GM21390 (cell line): Measurements from ENCODE around the gene LRTM2.

Experiments used
- ATAC-seq: cut with Tn5 transposase; IDR thresholded peaks from one replicate; pipeline ENCODE4 v1.9.1; 2021; ENCODE audit not compliant: unreplicated experiment

Gene LRTM2

DNA sequence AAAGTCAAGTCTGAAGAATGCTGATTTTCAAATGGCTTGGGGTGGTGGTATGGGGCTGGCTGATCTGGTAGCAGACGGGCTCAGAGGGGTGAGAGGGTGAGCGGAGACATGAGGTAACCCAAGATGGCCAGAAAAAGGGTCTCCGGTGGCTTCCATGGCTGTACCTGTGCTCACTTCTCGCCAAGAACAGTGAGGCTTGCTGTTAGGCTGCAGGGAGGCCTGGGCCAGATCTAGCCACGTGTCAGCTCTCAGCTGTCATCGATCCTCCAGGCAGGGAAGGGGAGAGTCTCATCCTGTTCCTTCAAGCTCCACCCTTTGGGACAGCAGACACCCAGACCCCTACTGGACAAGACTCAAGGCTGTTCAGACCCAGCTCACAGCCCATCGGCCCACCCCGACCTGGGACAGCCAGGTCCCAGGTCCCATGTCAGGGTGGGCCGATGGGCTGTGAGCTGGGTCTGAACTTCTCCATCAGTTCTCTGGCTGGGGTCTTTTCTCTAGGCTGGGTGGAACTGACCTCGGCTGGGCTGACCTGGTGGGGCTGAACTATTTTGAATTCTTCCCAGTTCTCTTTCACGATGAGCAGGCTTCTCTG is 9.0 kb downstream of the LRTM2 start:
- no peak for ATAC-seq

DNA sequence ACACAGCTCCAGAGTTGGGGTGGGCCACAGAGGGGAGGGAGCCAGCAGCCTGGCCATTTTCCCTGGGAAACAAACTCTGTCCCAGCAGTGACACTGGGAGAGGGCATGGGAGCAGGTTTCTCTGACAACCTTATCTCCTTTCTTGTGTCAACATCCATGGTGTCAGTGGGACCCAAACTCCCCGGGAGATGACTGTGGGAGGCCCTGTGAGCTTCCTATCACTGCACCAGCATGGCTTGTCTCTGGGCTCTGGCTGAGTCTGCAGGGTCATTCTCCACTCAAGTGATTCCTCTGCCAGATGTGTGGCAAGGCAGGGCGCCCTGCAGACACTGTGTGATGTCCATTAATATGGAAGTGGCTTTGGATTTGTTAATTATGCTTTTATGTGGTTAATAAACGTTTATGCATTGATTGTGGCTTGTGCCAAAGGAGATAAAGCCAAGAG is 10.1 kb downstream of the LRTM2 start:
- ATAC-seq, result no peak

DNA sequence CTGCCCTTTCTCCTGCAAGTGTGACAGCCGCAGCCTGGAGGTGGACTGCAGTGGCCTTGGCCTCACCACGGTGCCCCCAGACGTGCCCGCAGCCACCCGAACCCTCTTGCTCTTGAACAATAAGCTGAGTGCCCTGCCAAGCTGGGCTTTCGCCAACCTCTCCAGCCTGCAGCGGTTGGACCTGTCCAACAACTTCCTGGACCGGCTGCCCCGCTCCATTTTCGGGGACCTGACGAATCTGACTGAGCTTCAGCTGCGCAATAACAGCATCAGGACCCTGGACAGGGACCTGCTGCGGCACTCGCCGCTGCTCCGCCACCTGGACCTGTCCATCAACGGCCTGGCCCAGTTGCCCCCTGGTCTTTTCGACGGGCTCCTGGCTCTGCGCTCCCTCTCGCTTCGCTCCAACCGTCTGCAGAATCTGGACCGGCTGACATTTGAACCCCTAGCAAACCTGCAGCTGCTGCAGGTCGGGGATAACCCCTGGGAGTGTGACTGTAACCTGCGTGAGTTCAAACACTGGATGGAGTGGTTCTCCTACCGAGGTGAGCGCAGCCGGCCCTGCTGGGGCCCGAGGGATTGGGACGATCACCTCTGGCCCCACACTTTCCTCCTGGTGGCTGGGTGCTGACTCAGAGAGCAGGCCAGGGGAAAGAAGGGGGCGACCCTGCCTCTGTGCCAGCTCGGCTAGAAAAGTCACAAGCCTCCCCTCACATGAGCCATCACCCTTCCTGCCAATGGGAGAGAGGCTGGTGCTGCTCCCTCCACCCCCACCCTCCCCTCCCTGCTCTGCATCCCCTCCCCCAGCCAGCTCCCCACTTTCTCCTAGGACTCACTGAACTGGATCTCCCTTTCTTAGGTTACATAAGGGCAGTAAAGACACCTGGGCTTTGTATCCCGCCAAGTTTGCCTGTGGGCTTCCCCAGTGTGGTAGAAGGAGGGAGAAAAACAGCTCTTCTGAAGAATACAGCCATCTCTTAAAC is 10.9 kb downstream of the LRTM2 start:
- ATAC-seq, result no peak

DNA sequence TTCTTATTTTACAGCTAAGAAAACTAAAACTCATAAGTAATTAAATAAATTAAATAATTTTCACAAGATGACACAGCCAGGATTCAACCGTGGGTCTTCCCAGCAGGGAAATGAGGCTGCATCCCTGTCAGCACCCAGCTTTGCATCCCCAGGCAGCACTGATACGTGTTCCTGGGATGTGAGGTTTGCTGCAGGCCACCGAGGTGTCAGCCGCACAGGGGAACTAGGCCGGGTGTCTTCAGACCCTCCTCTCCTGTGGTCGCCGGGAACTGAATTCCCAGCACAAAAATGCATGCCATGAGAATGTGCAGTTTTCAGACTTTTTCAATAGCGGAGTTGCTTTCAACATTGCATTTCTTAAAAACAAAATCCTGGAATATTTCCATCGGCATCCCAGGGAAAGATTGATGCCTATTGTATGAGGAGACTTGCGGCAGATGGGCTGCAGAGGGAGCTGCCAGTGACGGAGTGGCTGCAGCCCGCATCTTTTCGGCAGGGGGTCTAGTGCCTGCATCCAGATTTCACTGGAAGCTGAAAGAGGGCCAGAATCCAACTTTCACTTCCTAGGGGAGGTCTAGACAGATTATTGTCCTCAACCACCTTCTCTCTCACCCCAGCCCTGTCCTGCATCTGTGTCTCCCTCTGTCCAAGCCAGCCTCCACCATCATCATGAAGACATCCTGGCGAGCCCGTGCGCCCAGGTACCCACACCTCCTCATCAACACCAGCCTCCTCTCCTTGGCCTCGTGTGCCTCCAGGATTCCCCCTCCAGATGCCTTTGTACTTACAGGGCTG is 12.6 kb downstream of the LRTM2 start:
- no peak for ATAC-seq

DNA sequence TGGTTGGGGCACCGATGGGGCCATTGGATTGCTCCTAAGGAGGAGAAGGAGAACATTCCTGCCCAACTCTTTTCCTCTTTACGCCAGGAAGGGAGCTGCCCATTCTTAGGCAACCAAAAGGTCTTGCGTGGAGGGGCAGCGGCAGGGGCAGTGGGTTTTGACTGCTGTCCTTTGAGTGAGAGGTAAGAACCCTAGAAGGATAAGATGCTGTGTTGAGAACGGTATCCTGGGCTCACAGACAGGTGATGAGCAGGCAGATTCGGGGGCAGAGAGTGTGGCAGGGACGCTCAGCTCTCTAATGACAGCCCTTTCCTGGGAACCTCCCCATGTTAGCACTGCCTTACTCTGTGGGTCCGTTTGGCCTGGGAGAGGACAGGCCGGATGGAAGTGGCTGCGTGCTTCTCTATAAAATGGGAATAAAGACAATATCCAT is 13.2 kb downstream of the LRTM2 start:
- no peak for ATAC-seq

DNA sequence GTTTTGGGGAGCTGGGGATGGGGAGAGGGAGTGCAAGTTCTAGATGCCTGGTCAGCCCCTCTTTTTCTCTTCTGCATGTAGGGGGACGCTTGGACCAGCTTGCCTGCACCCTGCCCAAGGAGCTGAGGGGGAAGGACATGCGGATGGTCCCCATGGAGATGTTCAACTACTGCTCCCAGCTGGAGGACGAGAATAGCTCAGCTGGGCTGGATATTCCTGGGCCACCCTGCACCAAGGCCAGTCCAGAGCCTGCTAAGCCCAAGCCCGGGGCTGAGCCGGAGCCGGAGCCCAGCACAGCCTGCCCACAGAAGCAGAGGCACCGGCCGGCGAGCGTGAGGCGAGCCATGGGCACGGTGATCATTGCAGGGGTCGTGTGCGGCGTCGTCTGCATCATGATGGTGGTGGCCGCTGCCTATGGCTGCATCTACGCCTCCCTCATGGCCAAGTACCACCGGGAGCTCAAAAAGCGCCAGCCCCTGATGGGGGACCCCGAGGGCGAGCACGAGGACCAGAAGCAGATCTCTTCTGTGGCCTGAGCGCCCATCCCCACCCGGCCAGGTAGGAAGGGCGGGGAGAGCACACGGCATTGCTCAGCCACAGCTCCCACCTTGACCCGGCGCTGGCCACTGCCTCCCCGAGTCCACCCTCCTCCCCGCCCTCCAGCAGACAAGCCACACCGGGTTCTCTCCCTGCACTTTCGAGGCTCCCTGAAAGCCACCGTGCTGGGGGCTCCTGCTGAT is 14.0 kb downstream of the LRTM2 start:
- ATAC-seq, result no peak

DNA sequence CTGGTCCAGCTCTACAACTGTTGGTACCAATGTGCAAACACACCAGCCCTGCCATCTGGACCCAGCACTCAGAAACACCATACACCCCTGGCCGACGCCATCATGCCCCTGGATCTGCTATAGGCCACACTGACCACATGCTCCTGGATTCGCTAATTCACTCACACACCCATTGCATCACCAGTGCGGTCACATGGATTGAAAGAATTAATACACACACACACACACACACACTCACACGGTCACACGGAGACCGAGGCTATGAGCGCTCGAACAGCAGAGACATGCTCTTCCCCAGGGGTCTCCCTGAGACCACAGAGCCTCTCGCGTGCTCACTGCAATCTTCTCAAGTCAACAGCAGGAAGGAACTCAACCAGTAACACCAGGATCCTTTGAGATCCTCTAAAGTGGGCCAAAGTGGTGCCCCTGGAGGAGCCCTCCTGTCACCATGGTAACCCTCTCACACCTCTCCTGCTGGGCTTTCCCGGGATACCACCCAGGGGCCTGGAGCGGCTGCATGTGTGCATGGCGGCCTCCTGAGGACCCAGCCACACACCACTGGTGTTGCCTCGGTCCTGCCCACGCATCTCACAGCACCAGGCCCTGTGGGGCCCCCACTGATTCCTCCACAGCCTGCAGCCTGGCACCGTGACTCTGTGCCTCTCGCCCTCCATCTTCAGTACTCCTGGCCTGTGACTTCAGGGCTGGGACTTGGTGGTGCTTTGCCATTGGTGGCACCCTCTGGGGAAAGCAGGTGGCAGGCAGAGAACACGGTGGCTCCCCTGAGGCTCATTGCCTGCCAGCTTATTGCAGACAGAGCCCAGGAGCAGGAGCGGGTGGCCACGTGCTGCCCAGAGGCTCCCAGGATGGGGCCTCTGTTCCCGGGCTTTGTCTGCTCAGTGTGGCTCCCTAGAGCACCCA is 15.1 kb downstream of the LRTM2 start:
- no peak for ATAC-seq

DNA sequence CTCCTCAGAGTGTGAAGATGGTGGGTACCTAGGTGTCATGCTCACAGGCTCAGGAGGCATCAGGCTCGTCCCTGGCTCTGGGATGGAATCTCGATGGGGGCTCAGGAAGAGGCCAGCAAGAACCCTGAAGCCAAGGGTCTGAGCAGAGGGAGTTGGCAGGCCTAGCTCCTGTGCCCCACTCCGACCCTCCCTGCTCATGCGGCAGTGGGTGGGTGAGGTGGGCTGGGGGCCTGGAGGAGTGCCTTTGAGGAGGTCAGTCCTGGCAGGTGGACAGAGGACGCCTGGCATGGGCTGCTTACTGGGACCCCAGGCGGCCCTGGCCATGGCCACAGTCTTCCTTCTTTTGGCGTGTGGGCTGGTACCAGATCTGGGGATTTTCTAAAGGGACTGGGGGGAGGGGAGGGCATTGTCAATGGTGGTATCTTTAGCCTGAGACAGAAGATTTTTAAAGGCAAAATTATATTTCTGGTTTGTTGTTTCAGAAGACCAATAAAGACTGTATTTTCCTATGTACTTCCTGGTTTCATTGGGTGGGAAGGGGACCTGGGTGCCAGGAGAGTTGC is 16.0 kb downstream of the LRTM2 start:
- no peak for ATAC-seq

DNA sequence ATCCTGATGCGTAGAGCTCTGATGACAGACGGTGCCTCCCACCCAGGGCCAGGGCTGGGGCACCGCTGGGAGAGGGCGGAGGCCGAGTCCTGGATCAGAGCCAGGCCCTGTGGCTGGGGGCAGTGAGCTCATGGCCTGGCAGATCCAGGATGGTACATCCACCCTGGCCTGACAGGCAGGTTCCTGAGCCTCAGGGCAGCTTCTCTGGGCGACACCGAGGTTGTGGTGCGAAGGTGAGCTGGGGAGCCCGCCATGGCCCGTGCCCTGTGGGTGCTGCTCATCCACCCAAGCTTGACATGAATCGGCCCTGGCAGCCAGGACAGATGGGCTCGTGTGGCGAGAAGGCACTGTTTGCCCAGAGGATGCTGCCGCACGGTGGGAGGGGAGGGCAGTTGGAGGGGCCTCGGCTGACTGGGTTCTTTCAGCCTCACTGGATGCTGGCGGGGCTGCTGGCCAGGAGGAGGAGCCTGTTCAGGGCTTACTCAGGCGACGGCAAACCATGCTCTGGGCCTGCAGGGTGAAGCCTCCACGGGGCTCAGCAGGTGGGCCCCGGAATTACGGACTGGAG is 16.6 kb downstream of the LRTM2 start:
- no peak for ATAC-seq

DNA sequence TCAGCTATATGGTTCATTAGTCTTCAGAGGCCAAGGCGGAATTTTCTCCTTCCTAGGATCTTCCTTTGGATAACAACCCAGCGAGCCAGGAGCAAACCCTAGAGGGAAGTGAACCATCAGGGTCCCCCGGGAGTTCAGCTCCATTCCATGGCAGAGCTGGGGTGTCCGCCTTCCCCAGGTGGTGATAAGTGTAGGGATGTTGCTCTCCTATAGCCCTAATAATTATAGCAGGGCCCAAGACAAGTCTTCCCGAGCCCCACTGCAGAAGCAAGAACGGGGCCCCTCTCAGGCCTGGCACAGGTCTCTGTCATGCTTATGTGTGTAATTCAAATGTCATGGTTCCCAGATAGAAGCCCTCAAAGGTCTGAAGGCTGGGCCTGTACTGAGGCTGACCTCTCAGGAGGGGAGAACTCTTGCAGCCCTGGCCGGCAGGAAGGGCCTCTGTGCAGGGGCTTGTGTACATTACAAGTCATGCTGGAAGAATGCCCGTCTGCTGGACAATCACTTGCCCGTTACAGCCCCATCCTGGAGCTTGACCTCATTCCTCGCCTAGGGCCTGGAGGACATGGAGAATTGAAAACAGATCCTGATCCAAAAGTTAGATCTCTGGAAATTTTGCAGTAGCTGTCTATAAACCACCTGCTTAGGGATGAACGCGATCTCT is 17.3 kb downstream of the LRTM2 start:
- no peak for ATAC-seq

DNA sequence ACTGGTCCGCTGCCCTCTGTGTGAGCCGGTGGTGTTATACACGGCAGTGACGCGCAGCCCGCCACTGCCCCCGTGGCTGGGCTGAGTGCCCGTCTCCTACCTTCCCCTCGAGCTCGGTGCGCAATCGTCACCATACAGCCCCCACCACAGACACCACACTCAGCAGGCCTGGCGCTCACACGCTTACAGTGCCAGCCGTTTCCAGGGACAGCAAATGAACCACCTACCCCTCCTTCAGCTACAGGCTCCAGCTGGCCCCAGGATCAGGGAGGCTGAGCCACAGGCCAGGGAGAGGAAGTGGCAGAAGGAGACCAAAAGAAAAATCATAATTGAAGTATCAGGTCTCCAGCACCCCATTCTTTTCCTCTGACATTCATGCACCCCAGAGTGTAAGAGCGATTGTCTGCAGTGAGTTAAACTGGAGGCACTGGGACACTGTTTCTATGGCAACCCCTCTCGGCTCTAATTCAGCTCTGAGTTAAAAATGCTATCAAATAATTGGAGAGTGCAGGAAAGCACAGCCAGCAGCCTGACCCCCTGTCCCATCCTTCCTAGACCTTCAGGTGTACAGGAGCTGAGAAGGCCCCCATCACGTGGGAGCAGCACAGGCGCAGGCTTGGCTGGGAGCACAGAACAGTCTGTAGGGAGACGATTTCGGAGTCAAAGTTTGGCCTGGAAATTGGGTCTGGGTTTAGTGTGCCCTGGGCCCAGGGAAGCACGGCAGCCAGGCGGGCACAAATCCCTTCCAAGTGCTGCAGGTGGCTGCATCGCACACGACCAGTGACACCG is 18.0 kb downstream of the LRTM2 start:
- no peak for ATAC-seq

DNA sequence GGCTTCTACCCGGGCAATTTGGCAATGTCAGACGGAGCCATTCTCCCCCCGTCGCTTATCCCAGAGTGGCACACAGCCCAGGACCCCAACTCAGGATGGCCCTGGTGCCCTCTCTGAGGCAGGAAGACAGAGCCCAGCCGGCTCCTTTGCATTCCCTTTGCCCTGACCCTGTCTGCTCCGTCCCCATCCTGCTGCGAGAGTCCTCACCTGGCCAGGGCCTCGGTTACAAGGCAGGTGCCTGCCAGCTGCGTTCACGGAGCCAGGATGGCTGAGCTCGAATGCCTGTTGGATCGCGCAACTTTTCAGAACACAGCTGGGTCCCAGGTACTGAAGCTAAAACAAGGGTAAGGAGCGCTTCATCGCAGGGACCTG is 18.6 kb downstream of the LRTM2 start:
- no peak for ATAC-seq

DNA sequence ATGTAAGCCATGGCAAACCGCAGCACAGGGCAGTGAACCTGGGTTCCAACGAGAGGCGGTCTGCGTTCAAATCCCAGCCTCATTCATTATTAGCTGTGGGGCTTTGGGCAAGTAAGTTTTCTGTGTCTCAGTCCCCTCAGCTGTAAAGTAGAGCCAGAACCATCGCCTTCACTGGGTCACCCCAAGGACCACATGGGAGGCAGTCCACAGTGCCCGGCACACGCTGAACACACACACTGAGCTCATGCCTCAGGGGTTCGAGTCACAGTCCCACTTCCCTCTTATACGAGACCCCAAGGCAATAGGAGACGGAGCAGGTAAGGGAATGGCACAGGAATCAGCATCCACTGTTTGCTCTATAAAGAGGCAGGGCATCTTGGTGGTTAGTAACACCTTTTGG is 19.1 kb downstream of the LRTM2 start:
- ATAC-seq, result no peak

DNA sequence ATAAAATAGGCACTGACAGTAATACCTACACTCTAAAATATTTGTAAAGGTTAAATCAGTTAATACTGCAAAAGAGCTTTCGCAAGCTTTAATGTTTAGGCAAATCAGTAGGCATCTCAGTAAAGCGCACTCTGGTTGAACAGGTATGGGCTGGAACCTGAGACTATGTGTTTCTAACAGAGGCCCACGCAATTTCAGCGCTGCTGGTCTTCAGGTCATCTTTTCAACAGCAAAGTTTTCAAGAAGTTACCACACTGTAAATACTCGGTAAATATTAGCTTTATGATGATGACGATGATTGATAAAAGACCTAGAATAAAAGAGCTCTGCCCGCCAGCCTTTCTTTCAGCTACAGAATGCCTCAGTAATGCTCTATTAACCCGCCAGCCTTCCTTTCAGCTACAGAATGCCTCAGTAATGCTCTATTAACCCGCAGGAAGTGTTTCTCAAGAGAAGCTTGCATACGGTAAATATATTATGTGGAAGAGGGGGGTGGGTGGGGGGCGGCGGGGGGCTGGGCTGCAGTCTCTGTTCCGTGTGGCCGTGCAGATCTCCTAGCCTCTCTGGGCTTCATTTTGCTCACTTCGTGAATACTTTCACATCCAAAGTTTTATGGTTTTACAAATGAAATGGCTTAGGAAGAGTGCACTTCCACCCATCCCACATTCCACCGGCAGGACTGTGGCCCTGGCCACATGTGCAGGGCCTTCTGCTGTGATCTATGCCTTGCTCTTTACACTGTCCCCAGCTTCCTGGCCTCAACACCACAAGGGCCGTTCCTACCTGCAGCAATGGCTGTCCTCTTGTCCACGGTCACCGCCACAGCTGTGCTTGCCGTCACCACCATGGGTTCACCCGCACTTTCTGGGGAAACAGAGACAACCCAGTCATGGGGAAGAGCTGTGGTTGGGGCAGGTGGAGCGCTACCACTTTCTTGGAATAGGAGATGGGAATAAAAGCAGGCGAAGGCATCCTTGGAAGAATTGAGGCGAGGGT is 19.9 kb downstream of the LRTM2 start:
- ATAC-seq, result no peak

DNA sequence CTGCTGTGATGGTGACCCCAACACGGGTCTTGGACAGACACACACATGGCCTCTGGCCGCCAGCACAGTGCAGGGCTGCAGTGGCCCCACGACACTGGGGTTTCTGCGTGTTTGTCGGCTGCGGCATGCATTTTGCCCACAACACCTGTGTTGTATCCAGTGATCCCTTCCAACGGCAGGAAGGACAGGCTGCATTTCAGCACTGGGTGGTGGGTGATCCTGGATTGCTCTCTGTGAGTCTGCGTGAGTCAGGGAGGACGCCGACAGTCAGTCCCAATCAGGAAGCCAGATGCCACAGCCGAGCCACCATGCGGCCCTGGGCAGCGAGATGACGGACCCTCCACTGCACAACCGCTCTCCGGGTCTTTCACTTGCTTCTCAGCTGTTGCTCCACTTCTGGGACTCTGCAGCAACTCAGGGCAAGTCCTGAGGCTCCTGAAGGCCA is 20.6 kb downstream of the LRTM2 start:
- no peak for ATAC-seq

DNA sequence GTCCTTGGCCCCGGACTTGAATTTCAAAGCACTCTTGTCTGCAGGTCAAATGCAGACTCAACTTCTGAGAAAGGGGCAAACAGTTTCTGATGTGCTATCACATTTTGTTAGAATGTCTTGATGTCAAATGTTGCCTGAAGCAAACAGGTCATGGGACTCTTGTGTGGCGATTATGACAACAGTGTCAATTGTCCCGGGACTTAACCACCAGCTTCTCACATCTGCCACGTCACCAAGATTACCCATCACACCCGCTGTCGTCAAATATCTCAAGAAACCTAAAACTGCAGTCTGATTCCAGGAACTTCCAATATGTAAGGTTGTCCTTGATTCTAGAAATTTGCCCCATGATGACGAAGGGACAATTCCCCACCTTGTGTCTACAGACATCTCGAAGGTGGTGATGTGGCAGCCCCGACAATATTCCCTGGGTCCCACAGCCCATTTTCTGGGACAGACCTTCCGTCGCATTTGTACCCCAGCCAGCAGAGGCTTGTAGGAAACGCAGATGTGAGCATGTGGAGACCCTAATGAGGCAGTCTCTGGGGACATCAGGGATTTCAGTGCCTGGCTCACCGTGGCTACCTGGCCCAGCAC is 21.3 kb downstream of the LRTM2 start:
- ATAC-seq, result no peak
